Measurements from ENCODE around the gene SLC2A6.

SLC2A6 gene

GRCh38 chr9:133449760-133450159 lies 29.1 kb downstream of the SLC2A6 start:
- H3K4me3 ChIP-seq (ENCODE audit: low read depth, low read length), result no peak overlapping the region
- POLR2A ChIA-PET, result no interaction called here
- no peak for DNase-seq (ENCODE audit: low read depth, low spot score)
- CTCF ChIA-PET, result no interaction called here
- no peak for TF ChIP-seq CTCF (IDR thresholded peaks at IDR 0.05; ENCODE audit: insufficient read depth, low read length, missing control alignments)

- DNase-seq (ENCODE audit: low read depth, low spot score), result no peak
- H3K4me3 ChIP-seq (ENCODE audit: low read depth, low read length), result no peak overlapping the region
- POLR2A ChIA-PET, result no interaction called here
- CTCF ChIA-PET, result no interaction called here
- no peak for TF ChIP-seq CTCF (IDR thresholded peaks at IDR 0.05; ENCODE audit: insufficient read depth, low read length, missing control alignments)
Measured at GRCh38 chr9:133448487-133448972, 30.4 kb downstream of the SLC2A6 start.

GRCh38 chr9:133445293-133445969 lies 33.5 kb downstream of the SLC2A6 start:
- TF ChIP-seq CTCF (IDR thresholded peaks at IDR 0.05; ENCODE audit: insufficient read depth, low read length, missing control alignments), result no peak
- ChIA-PET POLR2A (no interaction called here), CTCF (no interaction called here)
- DNase-seq (ENCODE audit: low read depth, low spot score), result no peak
- no peak overlapping the region for H3K4me3 ChIP-seq (ENCODE audit: low read depth, low read length)

GRCh38 chr9:133443982-133444381 lies 34.9 kb downstream of the SLC2A6 start:
- H3K4me3 ChIP-seq (ENCODE audit: low read depth, low read length), result no peak overlapping the region
- TF ChIP-seq CTCF (IDR thresholded peaks at IDR 0.05; ENCODE audit: insufficient read depth, low read length, missing control alignments), result no peak
- no peak for DNase-seq (ENCODE audit: low read depth, low spot score)
- ChIA-PET CTCF (interaction anchor here (1.1 kb wide), 1 partner anchor 41 kb away, joined by 4 read pairs; no protein-coding TSS in a partner anchor), POLR2A (interaction anchor here (1.5 kb wide), 1 partner anchor 26 kb away, joined by 4 read pairs; the partner anchor contains the start of gene REXO4)

- TF ChIP-seq CTCF (IDR thresholded peaks at IDR 0.05; ENCODE audit: insufficient read depth, low read length, missing control alignments), result no peak
- H3K4me3 ChIP-seq (ENCODE audit: low read depth, low read length), result no peak overlapping the region
- POLR2A ChIA-PET, result interaction anchor here (1.5 kb wide), 1 partner anchor 25 kb away, joined by 4 read pairs; the partner anchor contains the start of gene REXO4
- CTCF ChIA-PET, result no interaction called here
- no peak for DNase-seq (ENCODE audit: low read depth, low spot score)
Measured at GRCh38 chr9:133443248-133443647, 35.7 kb downstream of the SLC2A6 start.

GRCh38 chr9:133441571-133441970 lies 37.3 kb downstream of the SLC2A6 start:
- ChIA-PET POLR2A (no interaction called here), CTCF (no interaction called here)

More at GRCh38 chr9:133441571-133441970, 37.3 kb downstream of the SLC2A6 start:
- H3K4me3 ChIP-seq (ENCODE audit: low read depth, low read length), result no peak overlapping the region
- TF ChIP-seq CTCF (IDR thresholded peaks at IDR 0.05; ENCODE audit: insufficient read depth, low read length, missing control alignments), result no peak
- DNase-seq (ENCODE audit: low read depth, low spot score), result no peak
